HG03571 (cell line): ENCODE measurements around the gene SUPT4H1.
"Not testable (repeated sequence)": the region's sequence is repeated elsewhere in the genome, so short reads cannot be mapped to it uniquely, and the experiment has no call there.

Experiments
- ATAC-seq: cut with Tn5 transposase; IDR thresholded peaks from one replicate; pipeline ENCODE4 v1.9.1; 2021; ENCODE audit not compliant: unreplicated experiment

The SUPT4H1 gene

GRCh38 chr17:58341861-58342475 is 10.0 kb downstream of the SUPT4H1 start:
- no peak for ATAC-seq

- ATAC-seq, result not testable (repeated sequence)
These were observed 10.7 kb downstream of the SUPT4H1 start for GRCh38 chr17:58341136-58341860.

- ATAC-seq, result no peak
These were observed 11.6 kb downstream of the SUPT4H1 start for GRCh38 chr17:58340405-58340876.

GRCh38 chr17:58339755-58340404 is 12.1 kb downstream of the SUPT4H1 start:
- ATAC-seq, result no peak

GRCh38 chr17:58338841-58339754 is 12.9 kb downstream of the SUPT4H1 start:
- ATAC-seq, result peak; percentile 25

- no peak for ATAC-seq
These were observed 13.6 kb downstream of the SUPT4H1 start for GRCh38 chr17:58338454-58338840.

- peak; percentile 48 for ATAC-seq
These were observed 14.2 kb downstream of the SUPT4H1 start for GRCh38 chr17:58337600-58338453.

GRCh38 chr17:58337210-58337599 is 14.8 kb downstream of the SUPT4H1 start:
- ATAC-seq, result no peak

- no peak for ATAC-seq
These were observed 15.4 kb downstream of the SUPT4H1 start for GRCh38 chr17:58336456-58337209.

GRCh38 chr17:58335779-58336455 is 16.1 kb downstream of the SUPT4H1 start:
- ATAC-seq, result no peak

- no peak for ATAC-seq
These were observed 16.8 kb downstream of the SUPT4H1 start for GRCh38 chr17:58335061-58335731.

GRCh38 chr17:58334661-58335060 is 17.3 kb downstream of the SUPT4H1 start:
- no peak for ATAC-seq

GRCh38 chr17:58334256-58334655 is 17.7 kb downstream of the SUPT4H1 start:
- ATAC-seq, result no peak

- no peak for ATAC-seq
These were observed 18.2 kb downstream of the SUPT4H1 start for GRCh38 chr17:58333736-58334207.

- ATAC-seq, result no peak
These were observed 18.9 kb downstream of the SUPT4H1 start for GRCh38 chr17:58332778-58333735.

GRCh38 chr17:58331815-58332777 is 19.9 kb downstream of the SUPT4H1 start:
- ATAC-seq, result peak; percentile 10
